Lung (tissue), 12 donors: Measurements from ENCODE around the gene EHMT1. TPM values are rescaled to one million over a fixed set of nuclear protein-coding genes. Genes with fewer than 3 reads are reported as not detected.

Experiments used
- ATAC-seq: fragments of 200-7000 bp; cut with Tn5 transposase; one replicate; pipeline ENCODE4 v1.9.1; 2020; ENCODE audit warnings: moderate number of reproducible peaks; ENCODE audit not compliant: insufficient read depth, low FRiP score
- DNase-seq, 3 donors: peaks; one replicate each; pipeline ENCODE4 v3.0.0-alpha.2; 2013 to 2017
- H3K27ac ChIP-seq, 2 donors: one replicate each; pipeline ENCODE4 v1.5.1; 2013; ENCODE audit warnings: mild to moderate bottlenecking in 2 of 2, moderate library complexity in 2 of 2, control low read depth in 1 of 2, inconsistent platforms in 1 of 2, low read depth in 1 of 2, low read length in 1 of 2
- H3K27me3 ChIP-seq, 3 donors: one replicate each; pipeline ENCODE4 v1.5.1; 2013; ENCODE audit warnings: low read length in 2 of 3; ENCODE audit not compliant: control insufficient read depth in 3 of 3, insufficient read depth in 3 of 3
- H3K36me3 ChIP-seq, 4 donors: one replicate each; pipeline ENCODE4 v1.5.1; 2013; ENCODE audit warnings: low read length in 4 of 4, mild to moderate bottlenecking in 1 of 4, moderate library complexity in 1 of 4; ENCODE audit not compliant: control insufficient read depth in 4 of 4, insufficient read depth in 4 of 4
- H3K4me1 ChIP-seq, 5 donors: one replicate each; pipeline ENCODE4 v1.5.1; 2013; ENCODE audit warnings: low read length in 5 of 5, mild to moderate bottlenecking in 2 of 5, moderate library complexity in 1 of 5; ENCODE audit not compliant: control insufficient read depth in 5 of 5, insufficient read depth in 5 of 5
- H3K4me3 ChIP-seq: one replicate; pipeline ENCODE4 v1.5.1; 2013; ENCODE audit warnings: mild to moderate bottlenecking, control low read depth, moderate library complexity
- H3K9ac ChIP-seq, 2 donors: one replicate each; pipeline ENCODE4 v1.5.1; 2013; ENCODE audit warnings: low read length in 2 of 2, control low read depth in 1 of 2; ENCODE audit not compliant: insufficient read depth in 1 of 2
- H3K9me3 ChIP-seq, 4 donors: one replicate each; pipeline ENCODE4 v1.5.1; 2013; ENCODE audit warnings: low read length in 3 of 4, mild to moderate bottlenecking in 1 of 4, moderate library complexity in 1 of 4; ENCODE audit not compliant: control insufficient read depth in 4 of 4, insufficient read depth in 3 of 4
- WGBS, 2 donors: extraction: QIAGEN DNeasy Blood & Tissue Kit; methylation state at CpG; one replicate each; pipeline ENCODE4 v1.1.7; 2013; 5-methylcytosine and 5-hydroxymethylcytosine counted together
- polyA plus RNA-seq, 2 donors: library from polyadenylated mRNA; stranded (reverse); fragments of 200-250 nt; gene quantifications; one replicate each; pipeline ENCODE4 v1.2.1, GENCODE V29; 2013
- total RNA-seq, 2 donors: library from RNA; depleted of rRNA in 1 of 2; stranded (reverse); fragments of >200 nt in 1 of 2; gene quantifications; one replicate each; pipeline ENCODE4 v1.2.1, GENCODE V29; 2014 to 2021
- TF ChIP-seq, protein P1 (sequence below): IDR thresholded peaks from 2 replicates; pipeline ENCODE4 v1.5.1; 2012; ENCODE audit warnings: mild to moderate bottlenecking; ENCODE audit errors: control extremely low read depth, extremely low read depth
- donor health status: control.
- donor health status: control.
- donor health status: Bipolar disorder and iron deficiency.
- donor health status: healthy.
- donor health status: DM: yes; HTN: yes; CAD: no.

Gene EHMT1
- total and polyA plus RNA-seq, 4 donors, result 32.2 to 91.5 (median 58.1) TPM

DNA sequence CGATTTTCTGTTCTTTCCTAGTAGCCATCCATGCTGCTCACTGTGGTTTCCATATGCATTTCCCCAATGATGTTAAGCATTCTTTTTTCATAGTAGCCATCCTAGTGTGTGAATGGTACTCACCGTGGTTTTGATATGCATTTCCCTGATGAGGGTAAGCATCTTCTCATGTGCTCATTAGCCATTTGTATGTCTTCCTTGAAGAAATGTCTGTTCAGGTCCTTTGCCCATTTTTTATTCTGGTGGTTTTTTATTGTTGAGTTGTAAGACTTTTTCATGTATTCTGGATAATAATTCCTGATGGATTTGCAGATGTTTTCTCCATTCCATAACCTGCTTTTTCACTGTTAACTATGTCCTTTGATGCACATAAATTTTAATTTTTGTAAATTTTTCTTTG lies 108.0 kb downstream of the EHMT1 start:
- Histone ChIP-seq H3K36me3 (peaks cover 12 to 36% (median 24%) of the 10 kb centered on the region in 4 donors), H3K9ac (no peak overlapping the region), H3K4me1 (peaks cover 0 to 13% (median 0%) of the 10 kb centered on the region in 5 donors), H3K27ac (no peak overlapping the region), H3K27me3 (no peaks in the 10 kb centered on the region), H3K9me3 (peaks cover 0 to 3% (median 0%) of the 10 kb centered on the region in 4 donors), H3K4me3 (no peak overlapping the region)
- DNase-seq (no peak), ATAC-seq (no peak)
- TF ChIP-seq, protein P1, sequence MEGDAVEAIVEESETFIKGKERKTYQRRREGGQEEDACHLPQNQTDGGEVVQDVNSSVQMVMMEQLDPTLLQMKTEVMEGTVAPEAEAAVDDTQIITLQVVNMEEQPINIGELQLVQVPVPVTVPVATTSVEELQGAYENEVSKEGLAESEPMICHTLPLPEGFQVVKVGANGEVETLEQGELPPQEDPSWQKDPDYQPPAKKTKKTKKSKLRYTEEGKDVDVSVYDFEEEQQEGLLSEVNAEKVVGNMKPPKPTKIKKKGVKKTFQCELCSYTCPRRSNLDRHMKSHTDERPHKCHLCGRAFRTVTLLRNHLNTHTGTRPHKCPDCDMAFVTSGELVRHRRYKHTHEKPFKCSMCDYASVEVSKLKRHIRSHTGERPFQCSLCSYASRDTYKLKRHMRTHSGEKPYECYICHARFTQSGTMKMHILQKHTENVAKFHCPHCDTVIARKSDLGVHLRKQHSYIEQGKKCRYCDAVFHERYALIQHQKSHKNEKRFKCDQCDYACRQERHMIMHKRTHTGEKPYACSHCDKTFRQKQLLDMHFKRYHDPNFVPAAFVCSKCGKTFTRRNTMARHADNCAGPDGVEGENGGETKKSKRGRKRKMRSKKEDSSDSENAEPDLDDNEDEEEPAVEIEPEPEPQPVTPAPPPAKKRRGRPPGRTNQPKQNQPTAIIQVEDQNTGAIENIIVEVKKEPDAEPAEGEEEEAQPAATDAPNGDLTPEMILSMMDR, result no peak
- 96 to 97% methylated on average over 2 of the region's 2 CpGs for WGBS, 2 donors

DNA sequence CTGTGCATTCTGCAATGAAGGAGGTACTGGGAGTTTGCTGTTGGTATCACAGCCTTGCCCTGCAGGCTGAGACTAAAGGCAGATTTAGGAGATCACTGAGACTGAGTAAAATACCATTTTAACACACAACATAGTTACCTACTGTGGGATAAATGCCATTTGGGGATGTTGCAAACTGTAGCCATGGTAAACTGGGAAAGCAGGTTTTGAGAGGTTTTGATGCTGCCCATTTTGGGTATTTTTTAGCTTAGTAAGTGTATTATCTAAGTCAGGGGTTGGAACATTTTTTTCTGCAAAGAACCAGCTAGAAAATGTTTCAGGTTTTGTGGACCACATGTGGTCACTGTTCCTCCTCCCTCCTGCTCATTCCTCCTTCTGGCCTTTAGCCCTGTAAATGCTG lies 108.9 kb downstream of the EHMT1 start:
- peaks cover 12 to 43% (median 30%) of the 10 kb centered on the region in 4 donors for H3K36me3 ChIP-seq
- no peak overlapping the region for H3K9ac ChIP-seq
- peaks cover 0 to 8% (median 0%) of the 10 kb centered on the region in 5 donors for H3K4me1 ChIP-seq
- no peak for ATAC-seq
- H3K9me3 ChIP-seq, result peaks cover 0 to 7% (median 0%) of the 10 kb centered on the region in 4 donors
- H3K27ac ChIP-seq, result no peak overlapping the region
- H3K27me3 ChIP-seq, result no peaks in the 10 kb centered on the region
- DNase-seq, result no peak
- H3K4me3 ChIP-seq, result no peak overlapping the region
- TF ChIP-seq, protein P1, result no peak

DNA sequence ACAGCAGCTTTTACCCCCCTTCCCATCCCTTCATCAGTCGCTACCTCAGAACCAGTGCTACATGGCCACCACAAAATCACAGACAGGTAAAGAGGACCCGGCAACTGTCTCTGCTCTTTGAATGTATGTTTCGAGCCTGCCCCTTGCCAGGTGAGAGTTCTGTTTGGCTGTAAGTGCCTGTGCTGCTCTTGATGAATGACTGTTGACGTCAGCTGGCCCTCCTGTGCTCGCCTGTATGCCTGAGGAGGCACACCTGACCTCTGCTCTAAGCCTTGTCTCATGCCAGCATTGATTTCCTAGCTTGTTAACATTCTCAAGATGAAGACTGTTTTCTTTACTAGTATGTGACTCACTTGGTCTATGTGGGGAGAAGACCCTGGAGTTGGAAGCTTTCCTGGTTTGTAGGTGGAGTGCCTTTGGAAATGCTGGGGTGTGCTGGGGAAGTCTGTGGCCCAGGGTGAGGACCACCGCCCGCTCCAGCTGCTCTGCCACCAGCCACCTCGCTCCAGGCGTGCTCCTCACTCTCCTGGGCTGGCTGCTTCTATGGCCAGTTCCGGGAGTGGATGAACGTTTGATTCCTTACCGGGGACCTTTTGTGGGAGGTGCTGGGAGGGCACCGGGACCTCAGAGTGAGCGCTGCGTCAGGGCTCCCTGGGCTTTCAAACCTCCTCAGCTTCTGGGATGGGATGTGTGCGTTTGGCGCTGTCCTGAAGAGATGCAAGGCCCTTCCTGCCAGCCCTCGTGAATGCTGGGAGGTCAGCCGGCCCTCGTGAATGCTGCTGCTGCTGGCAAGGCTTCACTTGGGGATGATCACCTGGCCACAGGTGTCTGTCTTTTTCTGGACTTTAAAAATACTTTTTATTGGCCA lies 109.9 kb downstream of the EHMT1 start:
- TF ChIP-seq, protein P1, result no peak
- no peak overlapping the region for H3K4me3 ChIP-seq
- peaks cover 0 to 6% (median 0%) of the 10 kb centered on the region in 5 donors for H3K4me1 ChIP-seq
- no peak overlapping the region for H3K9ac ChIP-seq
- no peak overlapping the region for H3K27ac ChIP-seq
- no peak for ATAC-seq
- peaks cover 0 to 12% (median 0%) of the 10 kb centered on the region in 4 donors for H3K9me3 ChIP-seq
- no peak for DNase-seq
- no peaks in the 10 kb centered on the region for H3K27me3 ChIP-seq
- whole genome bisulfite sequencing, 2 donors, result 92 to 94% methylated on average over 20 of the region's 20 CpGs
- H3K36me3 ChIP-seq, result peaks cover 17 to 51% (median 37%) of the 10 kb centered on the region in 4 donors
